ENCODE results near the gene SHLD2.
"Not testable (repeated sequence)": the region's sequence is repeated elsewhere in the genome, so short reads cannot be mapped to it uniquely, and the experiment has no call there.

DNA sequence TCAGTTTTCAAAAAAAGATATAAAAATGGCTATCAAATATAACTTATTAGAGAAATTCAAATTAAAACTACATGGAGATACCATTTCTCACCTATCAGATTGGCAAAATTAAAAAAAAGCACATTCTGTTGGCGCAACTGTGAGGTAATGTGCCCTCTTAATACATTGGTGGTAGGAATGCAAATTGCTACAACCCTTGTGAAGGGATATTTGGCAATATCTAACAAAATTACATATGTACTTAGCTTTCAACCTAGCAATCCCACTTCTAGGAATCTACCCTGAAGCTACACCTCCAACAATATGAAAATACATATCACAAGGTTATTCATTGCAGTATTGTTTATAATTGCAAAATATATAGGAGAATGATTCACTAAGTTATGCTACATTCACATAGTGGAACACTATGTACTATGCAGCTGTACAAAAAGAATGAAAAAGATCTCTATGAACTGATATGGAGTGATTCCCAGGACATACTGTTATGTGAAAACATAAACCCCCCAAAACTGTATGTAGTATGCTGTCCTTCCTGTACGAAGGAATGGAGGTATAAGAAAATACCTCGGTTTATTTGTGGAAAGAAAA is 67.8 kb downstream of the SHLD2 start:
- not testable (repeated sequence) for TF ChIP-seq NFE2L1 (CRISPR knock-in tag; IDR thresholded peaks at IDR 0.05; ENCODE audit: borderline replicate concordance); GATAD1 (CRISPR knock-in tag; IDR thresholded peaks at IDR 0.05); HHEX (CRISPR knock-in tag; IDR thresholded peaks at IDR 0.05); MAFG (CRISPR knock-in tag; IDR thresholded peaks at IDR 0.05); MTF1 (CRISPR knock-in tag; IDR thresholded peaks at IDR 0.05); ZNF253 (CRISPR knock-in tag; IDR thresholded peaks at IDR 0.05; ENCODE audit: borderline replicate concordance); TRAFD1 (CRISPR knock-in tag; IDR thresholded peaks at IDR 0.05; ENCODE audit: borderline replicate concordance); ZNF121 (CRISPR knock-in tag; IDR thresholded peaks at IDR 0.05); ZNF292 (CRISPR knock-in tag; IDR thresholded peaks at IDR 0.05; ENCODE audit: borderline replicate concordance, low read depth); ZNF10 (CRISPR knock-in tag; IDR thresholded peaks at IDR 0.05; ENCODE audit: borderline replicate concordance, low read depth); ZNF580 (CRISPR knock-in tag; IDR thresholded peaks at IDR 0.05; ENCODE audit: borderline replicate concordance, low read depth); KDM5A (IDR thresholded peaks at IDR 0.05; ENCODE audit: borderline replicate concordance, low read length)
- TF ChIP-seq, protein P1, sequence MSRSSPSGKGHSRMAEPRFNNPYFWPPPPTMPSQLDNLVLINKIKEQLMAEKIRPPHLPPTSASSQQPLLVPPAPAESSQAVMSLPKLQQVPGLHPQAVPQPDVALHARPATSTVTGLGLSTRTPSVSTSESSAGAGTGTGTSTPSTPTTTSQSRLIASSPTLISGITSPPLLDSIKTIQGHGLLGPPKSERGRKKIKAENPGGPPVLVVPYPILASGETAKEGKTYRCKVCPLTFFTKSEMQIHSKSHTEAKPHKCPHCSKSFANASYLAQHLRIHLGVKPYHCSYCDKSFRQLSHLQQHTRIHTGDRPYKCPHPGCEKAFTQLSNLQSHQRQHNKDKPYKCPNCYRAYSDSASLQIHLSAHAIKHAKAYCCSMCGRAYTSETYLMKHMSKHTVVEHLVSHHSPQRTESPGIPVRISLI (CRISPR knock-in tag; IDR thresholded peaks at IDR 0.05; ENCODE audit: borderline replicate concordance), result not testable (repeated sequence)
- TF ChIP-seq, protein P2, sequence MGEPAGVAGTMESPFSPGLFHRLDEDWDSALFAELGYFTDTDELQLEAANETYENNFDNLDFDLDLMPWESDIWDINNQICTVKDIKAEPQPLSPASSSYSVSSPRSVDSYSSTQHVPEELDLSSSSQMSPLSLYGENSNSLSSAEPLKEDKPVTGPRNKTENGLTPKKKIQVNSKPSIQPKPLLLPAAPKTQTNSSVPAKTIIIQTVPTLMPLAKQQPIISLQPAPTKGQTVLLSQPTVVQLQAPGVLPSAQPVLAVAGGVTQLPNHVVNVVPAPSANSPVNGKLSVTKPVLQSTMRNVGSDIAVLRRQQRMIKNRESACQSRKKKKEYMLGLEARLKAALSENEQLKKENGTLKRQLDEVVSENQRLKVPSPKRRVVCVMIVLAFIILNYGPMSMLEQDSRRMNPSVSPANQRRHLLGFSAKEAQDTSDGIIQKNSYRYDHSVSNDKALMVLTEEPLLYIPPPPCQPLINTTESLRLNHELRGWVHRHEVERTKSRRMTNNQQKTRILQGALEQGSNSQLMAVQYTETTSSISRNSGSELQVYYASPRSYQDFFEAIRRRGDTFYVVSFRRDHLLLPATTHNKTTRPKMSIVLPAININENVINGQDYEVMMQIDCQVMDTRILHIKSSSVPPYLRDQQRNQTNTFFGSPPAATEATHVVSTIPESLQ (CRISPR knock-in tag; conservative IDR thresholded peaks at IDR 0.05), result not testable (repeated sequence)
